ENCODE data around the gene ABCB8. TPM values are rescaled to one million over a fixed set of nuclear protein-coding genes. Genes with fewer than 3 reads are reported as not detected.

ABCB8 gene
- total and polyA plus RNA-seq, 9 of the 15 experiments (the other 6 are each of a cell fraction or from before 2014, with no cell fraction given), result 7.6 to 106 (median 36.3) TPM

DNA sequence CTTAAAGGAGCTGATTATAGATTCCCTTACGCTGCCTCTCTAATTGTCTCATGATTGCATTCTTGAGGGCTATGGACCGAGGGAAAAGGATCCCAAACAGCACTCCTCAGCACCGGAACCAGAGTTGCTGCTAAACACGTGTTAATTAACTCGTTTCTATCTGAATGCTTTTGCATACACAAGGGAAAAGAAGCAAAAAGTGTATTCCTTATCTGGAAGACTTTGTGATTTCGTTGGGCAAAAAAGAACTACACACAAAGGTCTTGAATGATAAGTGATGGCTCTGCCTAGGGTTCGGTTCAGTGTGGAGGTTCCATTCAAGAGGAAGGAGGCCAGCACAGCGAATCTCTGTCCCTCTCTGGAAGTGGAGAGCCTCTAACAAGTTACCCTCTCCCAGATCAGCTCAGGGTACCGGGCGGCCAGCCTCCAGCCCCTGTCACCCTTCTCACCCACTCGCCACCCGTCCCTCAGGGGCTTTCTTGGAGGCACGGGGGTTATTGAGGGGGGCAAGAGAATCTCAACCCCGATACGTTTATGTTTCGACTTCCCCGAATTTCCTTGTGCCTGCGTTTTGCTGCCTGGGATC is 30.6 kb downstream of the ABCB8 start (continued):
- TF ChIP-seq E2F8 (IDR thresholded peaks at IDR 0.05; ENCODE audit: low read depth, partially characterized antibody) (no peak), ZNF76 (CRISPR knock-in tag; IDR thresholded peaks at IDR 0.05; ENCODE audit: borderline replicate concordance) (no peak)

- peak; percentile 94 to 98 (median 95) for DNase-seq (ENCODE audit: extremely low read depth in 1 of 4, low spot score in 3 of 4)
- Histone ChIP-seq H4K20me1 (replicated peaks; ENCODE audit: control insufficient read depth, insufficient read depth, low read length) (peaks cover 10% of the 10 kb centered on the region), H3K27ac (ENCODE audit: extremely low read depth, low read depth, low read length) (peak within 1 kb of the TSS; percentile 90), H3K36me3 (ENCODE audit: control insufficient read depth, insufficient read depth, low read length) (peaks cover 22% of the 10 kb centered on the region; the same call in 2 of the 3 replicates), H3K4me2 (ENCODE audit: insufficient read depth, low read length) (peak within 1 kb of the TSS; percentile 94), H3K79me2 (ENCODE audit: control insufficient read depth, insufficient read depth, low read length) (peaks cover 56% of the 10 kb centered on the region), H3K9me1 (ENCODE audit: control insufficient read depth, insufficient read depth, low read length) (no peaks in the 10 kb centered on the region), H3K9ac (ENCODE audit: insufficient read depth in 1 of 2, low read depth in 2 of 2, low read length in 2 of 2) (peak within 1 kb of the TSS; percentile 85 to 91), H3K9me3 (replicated peaks; ENCODE audit: control insufficient read depth, insufficient read depth, low read depth, low read length) (no peaks in the 10 kb centered on the region), H3K27me3 (ENCODE audit: control insufficient read depth in 2 of 2, insufficient read depth in 2 of 2, low read length in 2 of 2) (no peaks in the 10 kb centered on the region), H3K4me3 (peak within 1 kb of the TSS; percentile 84), H3K4me1 (replicated peaks in 1 of 2; ENCODE audit: control insufficient read depth in 2 of 2, insufficient read depth in 2 of 2, low read length in 2 of 2) (peaks cover 57 to 79% of the 10 kb centered on the region in 2 experiments), H2AFZ (ENCODE audit: low read depth, low read length) (peak within 1 kb of the TSS; percentile 91)
- POLR2A ChIA-PET, result interaction anchor here (0.6 to 2.4 kb wide), 5 partner anchors 9 to 23 kb away, joined by 3 to 9 read pairs (median 4); partner anchors contain the start of gene FASTK
- in situ Hi-C loops (cut with MboI) (no loop called here), intact Hi-C loops (cut with micrococcal nuclease) (loop anchor here (1.0 to 2.0 kb wide), 2 partner anchors 49 to 51 kb away; no protein-coding TSS in a partner anchor)
- CTCF ChIA-PET (ENCODE audit: low intra/inter-chr PET ratio), result interaction anchor here (0.5 to 1.7 kb wide), 9 partner anchors 21 to 680 kb away, joined by 3 to 8 read pairs (median 3); partner anchors contain the start of genes ABCB8 and AGAP3
- WGBS (ENCODE audit: insufficient coverage, low coverage, missing lambda C conversion rate), result 1% methylated on average over 35 of the region's 75 CpGs
- no TSS peak for BruUV-seq (replicated peaks)
- no peak for FAIRE-seq
- peak; percentile 33 for ATAC-seq
- TF ChIP-seq HNRNPLL (IDR thresholded peaks at IDR 0.05; ENCODE audit: low read depth, low read length, poor library complexity, severe bottlenecking), result no peak
- TF ChIP-seq, protein P1, sequence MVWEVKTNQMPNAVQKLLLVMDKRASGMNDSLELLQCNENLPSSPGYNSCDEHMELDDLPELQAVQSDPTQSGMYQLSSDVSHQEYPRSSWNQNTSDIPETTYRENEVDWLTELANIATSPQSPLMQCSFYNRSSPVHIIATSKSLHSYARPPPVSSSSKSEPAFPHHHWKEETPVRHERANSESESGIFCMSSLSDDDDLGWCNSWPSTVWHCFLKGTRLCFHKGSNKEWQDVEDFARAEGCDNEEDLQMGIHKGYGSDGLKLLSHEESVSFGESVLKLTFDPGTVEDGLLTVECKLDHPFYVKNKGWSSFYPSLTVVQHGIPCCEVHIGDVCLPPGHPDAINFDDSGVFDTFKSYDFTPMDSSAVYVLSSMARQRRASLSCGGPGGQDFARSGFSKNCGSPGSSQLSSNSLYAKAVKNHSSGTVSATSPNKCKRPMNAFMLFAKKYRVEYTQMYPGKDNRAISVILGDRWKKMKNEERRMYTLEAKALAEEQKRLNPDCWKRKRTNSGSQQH (CRISPR knock-in tag; IDR thresholded peaks at IDR 0.05), result 0 out of 2 replicates have a peak, but pooled peaks have one; percentile 8
- peak; percentile 86 for TF ChIP-seq RB1 (IDR thresholded peaks at IDR 0.05; ENCODE audit: low read depth)
- peak; percentile 64; the same call in 1 of the 2 replicates for TF ChIP-seq SPI1 (IDR thresholded peaks at IDR 0.05; ENCODE audit: borderline replicate concordance, low read depth, low read length)
- peak; percentile 96 for TF ChIP-seq GMEB1 (CRISPR knock-in tag; IDR thresholded peaks at IDR 0.05)
- TF ChIP-seq UBTF (IDR thresholded peaks at IDR 0.05; ENCODE audit: borderline replicate concordance in 1 of 2, low read depth in 2 of 2, low read length in 2 of 2), result 0 out of 4 replicates have a peak, but pooled peaks of 1 of the 2 experiments have one; percentile 17
- peak; percentile 77 for TF ChIP-seq POLR2A (conservative IDR thresholded peaks at IDR 0.05)
Measured at GRCh38 chr7:151059367-151060112, 31.3 kb downstream of the ABCB8 start, which contains the start of gene SLC4A2. TSS of gene SLC4A2 (plus strand) at chr7:151059589. CDS start at chr7:151061988, 2,399 bp downstream.

Data from K562 (cell line).